ENCODE data around the gene POU2F3.

DNA sequence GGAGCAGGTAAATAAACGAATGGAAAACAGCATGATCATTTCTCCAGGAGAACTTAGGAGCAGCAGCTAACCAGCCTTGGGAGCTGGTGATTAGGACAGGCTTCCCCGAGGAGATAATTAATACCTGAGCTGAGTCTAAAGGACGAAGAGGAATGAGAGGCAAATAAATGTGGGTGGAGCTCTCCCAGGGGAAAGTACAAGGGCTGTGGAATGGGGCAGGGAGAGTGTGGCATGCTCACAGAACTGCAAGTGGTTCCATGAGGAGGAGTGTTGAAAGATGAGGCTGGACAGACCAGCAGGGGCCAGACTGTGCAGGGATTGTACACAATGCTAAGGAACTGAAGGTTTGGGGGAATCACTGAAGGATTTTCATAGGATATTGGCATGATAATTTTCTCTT, 70.9 kb downstream of the POU2F3 start:
- TF ChIP-seq CTCF (IDR thresholded peaks at IDR 0.05) = no peak
- TF ChIP-seq POLR2AphosphoS5 (IDR thresholded peaks at IDR 0.05) = no peak

Measured in esophagus muscularis mucosa (tissue), 3 donors.